HG02571 (cell line): ENCODE measurements around the gene KRT10.
"Not testable (repeated sequence)": the region's sequence is repeated elsewhere in the genome, so short reads cannot be mapped to it uniquely, and the experiment has no call there.

Source experiments
- ATAC-seq: cut with Tn5 transposase; IDR thresholded peaks from one replicate; pipeline ENCODE4 v1.9.1; 2021; ENCODE audit warnings: mild to moderate bottlenecking, moderate library complexity; ENCODE audit not compliant: unreplicated experiment

Gene KRT10

GRCh38 chr17:40833882-40834281 is 11.5 kb upstream of the KRT10 start:
- ATAC-seq, result no peak

GRCh38 chr17:40832840-40833239 is 10.4 kb upstream of the KRT10 start:
- ATAC-seq, result no peak

- no peak for ATAC-seq
Observed at GRCh38 chr17:40830085-40830776, 7.8 kb upstream of the KRT10 start.

GRCh38 chr17:40828454-40829044 is 6.1 kb upstream of the KRT10 start:
- no peak for ATAC-seq

GRCh38 chr17:40827746-40828453 is 5.5 kb upstream of the KRT10 start:
- no peak for ATAC-seq

- ATAC-seq, result no peak
Observed at GRCh38 chr17:40825599-40825998, 3.2 kb upstream of the KRT10 start.

- ATAC-seq, result no peak
Observed at GRCh38 chr17:40824015-40824832, 1.8 kb upstream of the KRT10 start.

GRCh38 chr17:40821536-40821935 is 878 bp downstream of the KRT10 start:
- no peak for ATAC-seq

GRCh38 chr17:40820228-40820838 is 2.1 kb downstream of the KRT10 start:
- ATAC-seq, result no peak

GRCh38 chr17:40819528-40820125 is 2.8 kb downstream of the KRT10 start:
- no peak for ATAC-seq

- peak; percentile 85 for ATAC-seq
Observed at GRCh38 chr17:40818733-40819527, 3.5 kb downstream of the KRT10 start.

GRCh38 chr17:40818343-40818732 is 4.1 kb downstream of the KRT10 start:
- ATAC-seq, result no peak

GRCh38 chr17:40817103-40817682 is 5.2 kb downstream of the KRT10 start:
- no peak for ATAC-seq

- no peak for ATAC-seq
Observed at GRCh38 chr17:40816569-40816968, 5.8 kb downstream of the KRT10 start.

GRCh38 chr17:40815381-40815780 is 7.0 kb downstream of the KRT10 start:
- no peak for ATAC-seq

- ATAC-seq, result not testable (repeated sequence)
Observed at GRCh38 chr17:40814657-40815056, 7.8 kb downstream of the KRT10 start.

- ATAC-seq, result no peak
Observed at GRCh38 chr17:40813804-40814203, 8.6 kb downstream of the KRT10 start.

GRCh38 chr17:40812639-40813038 is 9.8 kb downstream of the KRT10 start:
- ATAC-seq, result no peak

- no peak for ATAC-seq
Observed at GRCh38 chr17:40810494-40810893, 11.9 kb downstream of the KRT10 start.
